ENCODE measurements around the gene TPCN2.

The TPCN2 gene

DNA sequence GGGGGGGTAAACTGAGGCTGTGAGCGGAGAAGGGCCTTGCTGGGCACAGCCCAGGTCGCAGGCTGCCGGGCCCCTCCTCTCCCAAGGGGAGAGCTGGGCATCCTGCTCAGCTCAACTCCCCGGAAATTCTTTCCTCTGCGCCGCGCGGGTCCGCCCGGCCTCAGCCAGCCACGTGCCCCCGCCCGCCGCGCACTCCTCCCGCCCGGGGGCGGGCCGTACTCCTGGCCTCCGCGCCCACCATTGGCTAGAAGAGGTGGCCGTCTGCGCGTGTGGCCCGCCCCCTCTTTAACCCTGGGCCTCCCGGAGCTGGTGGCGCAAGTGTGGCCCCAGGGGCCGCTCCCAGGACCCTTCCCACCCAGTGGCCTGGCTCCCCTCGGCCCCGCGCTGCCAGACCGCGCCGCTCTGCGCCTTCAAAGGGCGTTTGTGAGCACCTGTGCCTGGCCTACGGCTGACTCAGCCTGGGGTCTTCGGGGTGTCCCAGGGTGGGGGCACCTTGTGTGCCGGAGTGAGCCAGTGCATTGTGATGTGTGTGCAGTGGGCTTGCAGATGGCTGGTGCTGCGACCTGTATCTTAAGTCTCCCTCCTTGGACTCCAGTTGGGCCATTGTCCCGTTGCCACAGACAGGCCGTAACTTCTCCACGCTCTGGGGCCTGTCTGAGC, 37.6 kb upstream of the TPCN2 start:
- no peak for DNase-seq

GRCh38 chr11:69011624-69012091, 37.1 kb upstream of the TPCN2 start:
- no peak for DNase-seq

DNA sequence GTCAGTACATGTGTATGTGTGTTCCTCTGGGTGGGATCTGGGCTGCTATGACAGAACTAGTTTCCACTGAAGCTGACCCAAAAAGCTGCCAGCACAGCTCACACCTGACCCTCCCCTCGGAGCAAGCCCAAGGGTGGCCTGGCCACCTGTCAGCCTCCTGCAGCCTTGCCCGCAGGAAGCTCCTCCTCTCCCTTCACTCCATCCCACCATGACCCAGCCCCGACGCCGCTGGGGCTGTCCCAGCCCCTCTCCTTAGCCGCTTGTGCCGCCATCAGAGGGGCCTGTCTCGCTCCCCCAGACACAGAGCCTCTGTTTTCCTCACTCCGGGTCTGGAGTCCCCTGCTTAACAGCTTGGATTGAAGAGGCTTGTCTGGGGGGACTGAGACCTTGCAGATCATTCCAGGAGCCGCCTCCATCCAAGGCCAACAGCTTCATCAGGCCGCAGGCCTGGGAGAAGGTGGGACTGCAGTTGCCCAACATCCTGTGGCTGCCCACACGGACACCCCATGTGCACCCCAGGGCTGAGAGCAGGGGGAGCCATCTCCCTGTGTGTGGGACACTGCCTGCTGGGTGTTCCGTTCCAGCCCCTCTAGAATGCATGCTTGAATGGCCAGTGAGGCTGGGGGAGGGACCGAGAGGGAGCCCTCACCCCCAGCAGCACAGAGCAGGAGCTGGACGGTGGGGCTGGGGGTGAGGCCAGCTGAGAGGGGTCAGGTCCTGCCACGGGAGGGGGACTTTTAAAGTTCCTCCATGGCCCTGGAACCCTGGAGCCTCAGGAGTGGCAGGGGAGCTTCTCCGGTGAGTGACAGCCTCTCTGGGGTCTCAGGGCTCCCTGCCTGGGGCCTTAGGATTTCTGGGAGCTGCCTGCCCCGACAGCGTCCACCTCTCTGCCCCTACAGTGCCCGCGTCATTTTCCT, 36.4 kb upstream of the TPCN2 start:
- no peak for DNase-seq

GRCh38 chr11:69013009-69013951, 35.5 kb upstream of the TPCN2 start, which contains the start of gene MRGPRF:
MRGPRF (minus strand) TSS chr11:69013246; CDS start chr11:69009901, 3,345 bp downstream.
- no peak for DNase-seq

DNA sequence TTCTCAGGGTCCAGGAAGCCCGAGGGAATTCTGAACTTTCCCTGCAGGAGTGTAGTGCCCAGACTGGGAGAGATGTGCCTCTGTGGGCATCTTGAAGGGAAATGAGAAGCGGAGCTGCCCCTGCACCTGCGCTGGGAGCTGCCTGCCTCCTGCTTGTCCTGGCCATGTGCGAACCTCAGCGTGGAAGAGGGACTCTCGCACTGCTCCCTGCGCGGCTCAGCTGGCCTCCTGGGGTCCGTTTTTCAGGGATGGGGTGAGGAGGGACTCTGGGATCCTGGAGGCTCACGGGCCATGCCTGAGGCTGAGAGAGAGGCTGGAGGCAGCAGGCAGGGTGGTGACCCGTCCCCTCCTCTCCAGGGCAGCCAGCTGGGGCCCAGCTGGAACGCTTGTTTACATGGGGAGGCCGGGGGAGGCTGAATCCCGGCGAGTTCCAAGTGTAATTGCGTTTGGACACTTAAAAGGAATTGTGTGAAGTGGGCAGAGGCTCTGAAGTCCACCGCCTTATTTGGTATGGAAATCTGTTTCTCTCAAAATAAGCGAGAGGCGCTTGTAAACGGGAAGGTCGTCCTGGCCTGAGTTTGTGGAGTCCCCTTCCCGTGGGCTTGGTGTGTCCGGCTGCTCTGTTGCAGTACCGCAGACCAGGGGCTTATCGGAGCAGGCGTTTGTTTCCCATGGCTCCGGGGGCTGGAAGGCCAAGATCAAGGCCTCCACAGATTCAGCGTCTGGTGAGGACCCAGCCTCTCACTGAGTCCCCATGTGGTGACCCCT, 34.5 kb upstream of the TPCN2 start:
- DNase-seq: no peak

DNA sequence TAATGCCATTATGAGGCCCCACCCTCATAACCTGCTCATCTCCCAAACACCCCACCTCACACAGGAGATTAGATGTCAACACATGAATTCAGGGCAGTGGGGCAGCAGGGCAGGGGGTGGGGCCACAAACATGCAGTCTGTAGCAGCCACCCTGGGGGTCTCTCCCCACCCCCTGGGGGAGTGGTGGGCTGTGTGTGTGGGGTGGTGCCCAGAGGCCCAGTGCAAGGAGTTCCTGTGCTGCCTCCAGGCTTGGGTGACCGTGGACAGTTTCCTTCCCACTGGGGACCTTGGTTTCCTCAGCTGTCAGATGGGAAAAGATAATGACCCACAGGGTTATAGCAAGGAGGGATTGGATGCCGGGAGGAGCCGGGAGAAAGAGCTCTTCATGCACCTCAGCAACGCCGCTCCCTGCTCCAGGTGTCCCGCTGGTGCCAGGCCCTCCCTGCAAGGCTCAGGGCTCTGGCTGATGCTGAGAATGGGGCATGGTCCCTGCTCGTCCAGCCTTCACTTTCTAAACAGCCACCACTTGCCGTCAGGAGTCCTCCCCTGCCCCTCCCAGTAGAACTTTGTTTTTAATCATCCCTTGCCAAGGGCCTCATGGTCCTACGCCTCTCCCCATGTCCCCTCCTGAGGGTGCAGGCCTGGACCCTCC, 33.7 kb upstream of the TPCN2 start:
- no peak for DNase-seq

DNA sequence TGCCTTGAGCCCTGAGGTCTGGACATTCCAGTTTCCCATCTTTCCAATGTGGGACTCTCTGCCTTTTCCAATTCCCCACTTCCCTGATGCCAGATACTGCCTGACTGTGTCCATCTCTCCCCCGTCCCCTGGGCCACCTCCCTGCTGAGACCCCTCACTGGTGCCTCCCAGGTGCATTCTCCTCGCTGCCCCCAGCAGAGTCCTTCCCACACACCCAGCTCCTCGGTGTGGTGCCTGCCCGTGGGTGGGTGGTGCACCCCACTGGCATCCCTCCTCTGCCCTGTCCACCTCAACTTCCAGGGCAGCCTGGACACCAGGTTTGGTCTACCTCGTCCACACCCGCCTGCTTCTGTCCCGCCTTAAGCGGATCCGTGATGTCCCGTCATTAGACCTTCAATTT, 30.8 kb upstream of the TPCN2 start:
- DNase-seq: no peak

- DNase-seq: no peak
Measured at GRCh38 chr11:69018924-69019323, 29.8 kb upstream of the TPCN2 start.

GRCh38 chr11:69022260-69022659, 26.5 kb upstream of the TPCN2 start:
- no peak for DNase-seq

- no peak for DNase-seq
Measured at GRCh38 chr11:69024509-69024908, 24.2 kb upstream of the TPCN2 start.

DNA sequence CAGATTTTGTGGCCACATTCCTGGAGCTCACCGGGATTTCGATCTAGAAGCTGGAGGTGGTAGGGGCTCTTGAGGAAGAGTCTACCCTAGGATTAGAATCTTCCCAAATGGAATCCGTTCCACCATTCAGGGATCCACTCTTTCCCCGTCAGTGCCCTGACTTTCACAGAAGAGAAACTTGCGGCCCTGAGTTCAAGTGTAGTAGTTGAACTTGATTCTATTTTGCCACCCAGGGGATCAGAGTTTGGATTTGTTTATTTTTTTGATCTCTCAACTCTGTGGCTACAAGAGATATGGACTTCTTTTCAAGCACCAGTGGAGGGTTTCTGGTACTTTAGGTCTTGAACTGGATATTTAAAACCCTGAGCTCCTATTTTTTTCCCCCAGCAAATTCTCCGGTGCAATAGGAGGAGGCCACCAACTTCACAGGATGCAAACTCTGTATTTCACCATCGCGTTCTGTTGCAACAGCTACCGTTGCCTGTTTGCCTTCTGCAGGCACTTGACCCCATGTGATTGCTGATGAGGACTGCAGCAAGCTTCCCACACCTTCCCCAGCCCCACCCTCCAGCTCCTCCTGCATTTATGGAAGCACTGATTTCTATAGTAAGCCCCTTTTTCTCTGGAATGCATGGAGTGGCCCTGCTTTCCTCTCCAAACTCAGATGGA, 20.9 kb upstream of the TPCN2 start:
- no peak for DNase-seq

DNA sequence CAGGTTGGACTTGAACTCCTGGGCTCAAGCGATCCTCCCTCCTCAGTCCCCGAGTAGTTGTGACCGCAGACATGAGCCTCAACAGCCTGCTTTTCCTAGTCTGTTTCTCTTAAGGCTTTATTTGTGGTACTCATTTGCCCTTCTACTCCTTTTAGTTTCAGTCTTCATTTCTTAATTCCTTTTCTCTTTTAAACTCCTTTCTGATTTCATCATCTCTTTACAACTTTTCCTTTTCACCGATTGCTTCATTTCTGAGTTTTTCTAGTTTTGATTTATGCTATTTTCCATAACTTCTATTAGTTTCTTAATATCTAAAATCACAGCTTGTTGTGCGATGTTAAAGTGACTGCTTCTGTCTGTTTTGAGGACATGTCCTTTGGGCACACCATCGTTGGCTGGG, 18.4 kb upstream of the TPCN2 start:
- no peak for DNase-seq

- no peak for DNase-seq
Measured at GRCh38 chr11:69032833-69033232, 15.9 kb upstream of the TPCN2 start.

- DNase-seq: no peak
Measured at GRCh38 chr11:69033431-69033830, 15.3 kb upstream of the TPCN2 start.

GRCh38 chr11:69034123-69034867, 14.4 kb upstream of the TPCN2 start:
- no peak for DNase-seq

GRCh38 chr11:69035150-69035945, 13.4 kb upstream of the TPCN2 start:
- no peak for DNase-seq

DNA sequence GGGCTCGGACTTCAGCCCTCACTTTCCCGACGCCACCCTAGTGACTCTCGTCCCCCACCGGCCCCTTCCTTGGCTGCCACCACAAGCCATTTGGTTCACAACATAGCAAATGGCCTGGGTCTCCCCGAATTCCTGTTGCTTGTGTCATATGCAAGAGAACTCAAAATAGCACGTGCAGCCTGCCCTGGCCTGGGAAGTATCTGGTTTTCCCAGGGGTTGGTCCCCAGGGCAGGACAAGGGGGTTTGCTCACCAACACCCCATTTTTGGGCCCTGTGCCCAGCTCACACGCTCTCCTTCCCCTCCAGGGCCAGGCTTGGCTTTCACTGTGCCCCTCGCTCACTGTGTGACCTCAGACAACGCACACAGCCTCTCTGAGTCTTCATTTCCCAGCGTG, 12.8 kb upstream of the TPCN2 start:
- DNase-seq: no peak

DNA sequence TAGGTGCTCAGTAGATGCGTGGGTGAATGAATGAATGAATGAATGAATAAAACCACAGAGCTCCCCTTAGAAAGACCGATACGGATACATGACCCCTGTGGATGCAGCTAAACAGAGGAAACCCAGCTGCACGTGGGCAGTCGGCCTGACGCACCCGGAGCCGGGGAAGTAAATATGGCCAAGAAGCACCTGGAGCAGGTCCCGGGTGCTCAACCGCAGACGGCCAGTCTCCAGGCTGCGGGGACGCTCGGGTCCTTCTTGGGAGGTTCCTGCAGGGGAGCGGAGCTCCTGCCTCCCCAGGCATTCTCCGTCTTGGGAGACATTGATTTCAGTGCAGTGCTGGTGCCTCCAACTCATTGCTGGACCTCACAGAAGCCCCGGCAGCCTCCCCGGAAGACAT, 11.7 kb upstream of the TPCN2 start:
- no peak for DNase-seq

GRCh38 chr11:69037544-69037943, 11.2 kb upstream of the TPCN2 start:
- DNase-seq: no peak
